Kidney (tissue), 14 donors: Measurements from ENCODE around the gene DRAM1. TPM values are rescaled to one million over a fixed set of nuclear protein-coding genes. Genes with fewer than 3 reads are reported as not detected.

Source experiments
- DNase-seq, 5 donors: peaks; one replicate each; pipeline ENCODE4 v3.0.0-alpha.2; 2013 to 2020
- FAIRE-seq: peaks from 2 replicates; lab custom pipeline; 2012; peaks lifted over from hg19 to GRCh38; lab: Jason Lieb, UNC
- H3K27ac ChIP-seq, 2 donors: one replicate each; pipeline ENCODE4 v1.7.0; 2013; ENCODE audit warnings: low read depth in 2 of 2, low read length in 2 of 2, inconsistent platforms in 1 of 2
- H3K27me3 ChIP-seq: one replicate; pipeline ENCODE4 v1.7.1; 2013; ENCODE audit warnings: low read length, inconsistent platforms; ENCODE audit not compliant: control insufficient read depth, insufficient read depth
- H3K36me3 ChIP-seq, 3 donors: one replicate each; pipeline versions ENCODE4 v1.7.0 to v1.7.1; 2013; ENCODE audit warnings: low read length in 3 of 3, control low read depth in 1 of 3, inconsistent platforms in 1 of 3; ENCODE audit not compliant: insufficient read depth in 3 of 3, control insufficient read depth in 2 of 3
- H3K4me1 ChIP-seq, 3 donors: one replicate each; pipeline versions ENCODE4 v1.7.0 to v1.7.1; 2013; ENCODE audit warnings: low read length in 3 of 3, inconsistent platforms in 1 of 3, low read depth in 1 of 3; ENCODE audit not compliant: control insufficient read depth in 2 of 3, insufficient read depth in 2 of 3
- H3K4me3 ChIP-seq, 3 donors: one replicate each; pipeline versions ENCODE4 v1.7.0 to v1.8.1; 2013; ENCODE audit warnings: low read length in 3 of 3, control low read depth in 1 of 3, inconsistent platforms in 1 of 3
- H3K9ac ChIP-seq, 3 donors: one replicate each; pipeline versions ENCODE4 v1.7.0 to v1.7.1; 2013; ENCODE audit warnings: low read length in 3 of 3, control low read depth in 1 of 3, inconsistent platforms in 1 of 3
- H3K9me3 ChIP-seq, 3 donors: one replicate each; pipeline versions ENCODE4 v1.7.0 to v1.7.1; 2013; ENCODE audit warnings: low read length in 3 of 3, control low read depth in 1 of 3, inconsistent platforms in 1 of 3; ENCODE audit not compliant: control insufficient read depth in 2 of 3, insufficient read depth in 1 of 3
- intact Hi-C: fragments of 100-400 bp; cut with DNase I; formaldehyde crosslinking; loops from one replicate; pipeline ENCODE4 v1.11.1; 2022
- polyA plus RNA-seq: library from polyadenylated mRNA; stranded (reverse); fragments of 350-450 nt; fragmentation: Illumina TruSeq; extraction: RNeasy Lipid Tissue Mini Kit (QIAGEN cat#74804); gene quantifications from one replicate; pipeline ENCODE4 v1.2.3, GENCODE V29; 2014; ENCODE audit warnings: low read depth, low replicate concordance; ENCODE audit not compliant: insufficient read depth
- total RNA-seq: library from RNA; stranded (reverse); fragmentation: NEBNext Ultra II Directional; extraction: Animal tissue kit (Norgen Biotek cat#: 25700); gene quantifications from one replicate; pipeline ENCODE4 v1.2.1, GENCODE V29; 2021
- TF ChIP-seq, protein P1 (sequence below): IDR thresholded peaks from 3 replicates; pipeline ENCODE4 v1.5.1; 2012; ENCODE audit warnings: mild to moderate bottlenecking, moderate library complexity, borderline replicate concordance; ENCODE audit not compliant: insufficient read depth; ENCODE audit errors: extremely low read depth
- donor health status: control.
- donor health status: control.
- donor health status: control.
- donor health status: control.
- donor health status: control.
- donor health status: DM: yes; HTN: yes; CAD: no.
- donor health status: Normal renal cell carcinoma (clear cell type).

Gene DRAM1
- total and polyA plus RNA-seq, 2 donors from 2014 or later: 19.0 to 35.8 TPM

DNA sequence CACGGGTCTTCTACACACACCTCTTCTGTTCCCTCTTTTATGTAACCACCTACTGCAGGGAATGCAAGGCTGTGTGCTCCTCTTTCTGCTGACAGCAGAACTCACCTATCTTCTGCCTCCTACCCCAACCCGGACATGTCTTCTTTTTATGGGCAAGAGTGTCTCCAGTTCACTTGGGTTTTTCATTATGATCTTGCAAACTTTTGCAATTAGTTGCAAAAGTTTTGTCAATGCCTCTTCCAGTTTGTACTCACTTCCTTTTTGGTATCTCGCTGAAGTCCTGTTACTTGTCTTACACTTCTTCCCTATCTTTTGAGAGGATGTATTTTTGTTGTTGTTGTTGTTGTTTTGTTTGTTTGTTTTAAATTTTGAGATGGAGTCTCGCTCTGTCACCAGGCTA is 50.6 kb downstream of the DRAM1 start:
- Histone ChIP-seq H3K36me3 (no peaks in the 10 kb centered on the region), H3K9me3 (no peaks in the 10 kb centered on the region), H3K9ac (no peak overlapping the region), H3K27ac (no peak overlapping the region), H3K27me3 (no peaks in the 10 kb centered on the region), H3K4me1 (no peaks in the 10 kb centered on the region), H3K4me3 (no peak overlapping the region)
- TF ChIP-seq, protein P1, sequence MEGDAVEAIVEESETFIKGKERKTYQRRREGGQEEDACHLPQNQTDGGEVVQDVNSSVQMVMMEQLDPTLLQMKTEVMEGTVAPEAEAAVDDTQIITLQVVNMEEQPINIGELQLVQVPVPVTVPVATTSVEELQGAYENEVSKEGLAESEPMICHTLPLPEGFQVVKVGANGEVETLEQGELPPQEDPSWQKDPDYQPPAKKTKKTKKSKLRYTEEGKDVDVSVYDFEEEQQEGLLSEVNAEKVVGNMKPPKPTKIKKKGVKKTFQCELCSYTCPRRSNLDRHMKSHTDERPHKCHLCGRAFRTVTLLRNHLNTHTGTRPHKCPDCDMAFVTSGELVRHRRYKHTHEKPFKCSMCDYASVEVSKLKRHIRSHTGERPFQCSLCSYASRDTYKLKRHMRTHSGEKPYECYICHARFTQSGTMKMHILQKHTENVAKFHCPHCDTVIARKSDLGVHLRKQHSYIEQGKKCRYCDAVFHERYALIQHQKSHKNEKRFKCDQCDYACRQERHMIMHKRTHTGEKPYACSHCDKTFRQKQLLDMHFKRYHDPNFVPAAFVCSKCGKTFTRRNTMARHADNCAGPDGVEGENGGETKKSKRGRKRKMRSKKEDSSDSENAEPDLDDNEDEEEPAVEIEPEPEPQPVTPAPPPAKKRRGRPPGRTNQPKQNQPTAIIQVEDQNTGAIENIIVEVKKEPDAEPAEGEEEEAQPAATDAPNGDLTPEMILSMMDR: no peak
- DNase-seq: no peak
- intact Hi-C loops: no loop called here
- no peak for FAIRE-seq

GRCh38 chr12:101928556-101928955 is 51.2 kb downstream of the DRAM1 start:
- Histone ChIP-seq H3K27me3 (no peaks in the 10 kb centered on the region), H3K4me3 (no peak overlapping the region), H3K9me3 (no peaks in the 10 kb centered on the region), H3K9ac (no peak overlapping the region), H3K36me3 (no peaks in the 10 kb centered on the region), H3K27ac (no peak overlapping the region), H3K4me1 (no peaks in the 10 kb centered on the region)
- intact Hi-C loops: no loop called here
- DNase-seq (no peak), FAIRE-seq (no peak)
- TF ChIP-seq, protein P1: no peak

GRCh38 chr12:101929365-101930041 is 52.1 kb downstream of the DRAM1 start:
- no peaks in the 10 kb centered on the region for H3K4me1 ChIP-seq
- intact Hi-C loops: no loop called here
- no peaks in the 10 kb centered on the region for H3K36me3 ChIP-seq
- no peaks in the 10 kb centered on the region for H3K9me3 ChIP-seq
- DNase-seq (no peak), FAIRE-seq (no peak)
- TF ChIP-seq, protein P1: no peak
- no peaks in the 10 kb centered on the region for H3K27me3 ChIP-seq
- H3K27ac ChIP-seq: no peak overlapping the region
- H3K4me3 ChIP-seq: no peak overlapping the region
- H3K9ac ChIP-seq: no peak overlapping the region
